Measurements from ENCODE around the gene ALAS2. TPM values are rescaled to one million over a fixed set of nuclear protein-coding genes. Genes with fewer than 3 reads are reported as not detected.

ALAS2 gene
- total and polyA plus RNA-seq, 2 experiments from 2014 or later: 0.23 TPM; not detected in 1

DNA sequence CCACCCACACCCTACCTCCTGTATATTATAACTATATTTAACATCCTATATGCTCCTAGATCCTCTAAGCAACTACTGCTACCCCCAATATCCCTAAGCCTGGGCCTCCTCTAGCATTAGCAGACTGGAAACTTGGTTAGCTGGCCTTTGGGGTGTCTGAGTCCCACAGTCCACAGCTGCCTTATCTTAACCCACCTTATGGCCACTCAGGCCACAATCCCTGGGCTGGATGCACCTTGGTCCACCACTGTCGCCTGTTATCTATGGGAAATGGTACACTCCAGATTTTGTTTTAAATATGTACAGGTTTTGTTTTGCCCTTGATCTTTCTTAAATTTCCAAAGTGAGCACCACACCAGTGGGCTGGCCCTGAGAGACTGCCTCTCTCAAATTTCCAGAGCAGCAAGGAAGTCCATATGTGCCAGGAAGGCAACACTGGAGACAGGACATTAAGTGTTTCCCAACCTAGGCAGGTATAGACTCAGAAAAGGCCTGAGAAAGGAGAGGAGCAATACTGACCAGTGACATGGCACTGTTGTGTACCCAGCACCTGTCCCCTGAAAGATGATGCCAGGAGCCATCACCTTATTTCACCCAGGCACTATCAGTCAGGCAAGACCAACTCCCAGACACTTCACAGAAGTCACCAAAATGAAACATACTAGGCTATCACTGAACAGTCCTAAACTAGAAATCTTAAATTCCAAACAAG is 37.7 kb downstream of the ALAS2 start (continued):
- TF ChIP-seq, protein P1, sequence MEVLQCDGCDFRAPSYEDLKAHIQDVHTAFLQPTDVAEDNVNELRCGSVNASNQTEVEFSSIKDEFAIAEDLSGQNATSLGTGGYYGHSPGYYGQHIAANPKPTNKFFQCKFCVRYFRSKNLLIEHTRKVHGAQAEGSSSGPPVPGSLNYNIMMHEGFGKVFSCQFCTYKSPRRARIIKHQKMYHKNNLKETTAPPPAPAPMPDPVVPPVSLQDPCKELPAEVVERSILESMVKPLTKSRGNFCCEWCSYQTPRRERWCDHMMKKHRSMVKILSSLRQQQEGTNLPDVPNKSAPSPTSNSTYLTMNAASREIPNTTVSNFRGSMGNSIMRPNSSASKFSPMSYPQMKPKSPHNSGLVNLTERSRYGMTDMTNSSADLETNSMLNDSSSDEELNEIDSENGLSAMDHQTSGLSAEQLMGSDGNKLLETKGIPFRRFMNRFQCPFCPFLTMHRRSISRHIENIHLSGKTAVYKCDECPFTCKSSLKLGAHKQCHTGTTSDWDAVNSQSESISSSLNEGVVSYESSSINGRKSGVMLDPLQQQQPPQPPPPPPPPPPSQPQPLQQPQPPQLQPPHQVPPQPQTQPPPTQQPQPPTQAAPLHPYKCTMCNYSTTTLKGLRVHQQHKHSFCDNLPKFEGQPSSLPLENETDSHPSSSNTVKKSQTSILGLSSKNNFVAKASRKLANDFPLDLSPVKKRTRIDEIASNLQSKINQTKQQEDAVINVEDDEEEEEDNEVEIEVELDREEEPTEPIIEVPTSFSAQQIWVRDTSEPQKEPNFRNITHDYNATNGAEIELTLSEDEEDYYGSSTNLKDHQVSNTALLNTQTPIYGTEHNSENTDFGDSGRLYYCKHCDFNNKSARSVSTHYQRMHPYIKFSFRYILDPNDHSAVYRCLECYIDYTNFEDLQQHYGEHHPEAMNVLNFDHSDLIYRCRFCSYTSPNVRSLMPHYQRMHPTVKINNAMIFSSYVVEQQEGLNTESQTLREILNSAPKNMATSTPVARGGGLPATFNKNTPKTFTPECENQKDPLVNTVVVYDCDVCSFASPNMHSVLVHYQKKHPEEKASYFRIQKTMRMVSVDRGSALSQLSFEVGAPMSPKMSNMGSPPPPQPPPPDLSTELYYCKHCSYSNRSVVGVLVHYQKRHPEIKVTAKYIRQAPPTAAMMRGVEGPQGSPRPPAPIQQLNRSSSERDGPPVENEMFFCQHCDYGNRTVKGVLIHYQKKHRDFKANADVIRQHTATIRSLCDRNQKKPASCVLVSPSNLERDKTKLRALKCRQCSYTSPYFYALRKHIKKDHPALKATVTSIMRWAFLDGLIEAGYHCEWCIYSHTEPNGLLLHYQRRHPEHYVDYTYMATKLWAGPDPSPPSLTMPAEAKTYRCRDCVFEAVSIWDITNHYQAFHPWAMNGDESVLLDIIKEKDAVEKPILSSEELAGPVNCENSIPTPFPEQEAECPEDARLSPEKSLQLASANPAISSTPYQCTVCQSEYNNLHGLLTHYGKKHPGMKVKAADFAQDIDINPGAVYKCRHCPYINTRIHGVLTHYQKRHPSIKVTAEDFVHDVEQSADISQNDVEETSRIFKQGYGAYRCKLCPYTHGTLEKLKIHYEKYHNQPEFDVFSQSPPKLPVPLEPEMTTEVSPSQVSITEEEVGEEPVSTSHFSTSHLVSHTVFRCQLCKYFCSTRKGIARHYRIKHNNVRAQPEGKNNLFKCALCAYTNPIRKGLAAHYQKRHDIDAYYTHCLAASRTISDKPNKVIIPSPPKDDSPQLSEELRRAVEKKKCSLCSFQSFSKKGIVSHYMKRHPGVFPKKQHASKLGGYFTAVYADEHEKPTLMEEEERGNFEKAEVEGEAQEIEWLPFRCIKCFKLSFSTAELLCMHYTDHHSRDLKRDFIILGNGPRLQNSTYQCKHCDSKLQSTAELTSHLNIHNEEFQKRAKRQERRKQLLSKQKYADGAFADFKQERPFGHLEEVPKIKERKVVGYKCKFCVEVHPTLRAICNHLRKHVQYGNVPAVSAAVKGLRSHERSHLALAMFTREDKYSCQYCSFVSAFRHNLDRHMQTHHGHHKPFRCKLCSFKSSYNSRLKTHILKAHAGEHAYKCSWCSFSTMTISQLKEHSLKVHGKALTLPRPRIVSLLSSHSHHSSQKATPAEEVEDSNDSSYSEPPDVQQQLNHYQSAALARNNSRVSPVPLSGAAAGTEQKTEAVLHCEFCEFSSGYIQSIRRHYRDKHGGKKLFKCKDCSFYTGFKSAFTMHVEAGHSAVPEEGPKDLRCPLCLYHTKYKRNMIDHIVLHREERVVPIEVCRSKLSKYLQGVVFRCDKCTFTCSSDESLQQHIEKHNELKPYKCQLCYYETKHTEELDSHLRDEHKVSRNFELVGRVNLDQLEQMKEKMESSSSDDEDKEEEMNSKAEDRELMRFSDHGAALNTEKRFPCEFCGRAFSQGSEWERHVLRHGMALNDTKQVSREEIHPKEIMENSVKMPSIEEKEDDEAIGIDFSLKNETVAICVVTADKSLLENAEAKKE (CRISPR knock-in tag; IDR thresholded peaks at IDR 0.05): no peak
- TF ChIP-seq CREB1 (CRISPR knock-in tag; IDR thresholded peaks at IDR 0.05; ENCODE audit: low read depth) (no peak), ZNF114 (CRISPR knock-in tag; IDR thresholded peaks at IDR 0.05) (no peak)

DNA sequence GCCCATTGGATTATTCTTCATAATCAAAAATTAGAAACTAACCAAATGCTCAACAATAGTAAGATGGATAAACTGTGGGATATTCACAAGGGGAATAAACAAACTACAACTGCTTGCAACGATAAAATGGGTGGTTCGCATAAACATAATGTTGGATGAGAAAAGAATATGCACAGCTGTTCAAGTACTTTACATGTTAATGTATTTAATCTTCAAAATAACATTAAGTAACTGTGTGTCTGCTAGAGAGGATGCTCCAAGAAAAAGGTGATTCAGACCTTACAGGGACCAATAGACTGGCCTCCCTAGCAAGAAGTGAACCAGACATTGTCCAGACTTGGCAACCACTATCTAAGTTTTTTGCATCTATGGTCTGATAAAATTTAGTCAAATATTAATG is 39.1 kb downstream of the ALAS2 start:
- no peaks in the 10 kb centered on the region for H3K4me1 Mint-ChIP-seq
- H3K36me3 Mint-ChIP-seq (ENCODE audit: low read depth): no peaks in the 10 kb centered on the region
- DNase-seq (ENCODE audit: low spot score): no peak
- H3K27ac Mint-ChIP-seq: no peak overlapping the region
- Histone ChIP-seq H3K79me2 (replicated peaks; ENCODE audit: insufficient read depth) (no peaks in the 10 kb centered on the region), H3K27me3 (ENCODE audit: insufficient read depth) (no peaks in the 10 kb centered on the region), H3K4me2 (no peak overlapping the region), H3K27ac (ENCODE audit: low read depth) (no peak overlapping the region), H3K36me3 (ENCODE audit: insufficient read depth) (no peaks in the 10 kb centered on the region), H3K4me3 (no peak overlapping the region), H3K4me1 (ENCODE audit: insufficient read depth) (no peaks in the 10 kb centered on the region), H3K9me2 (ENCODE audit: insufficient read depth) (no peaks in the 10 kb centered on the region), H4K20me1 (replicated peaks; ENCODE audit: insufficient read depth) (no peaks in the 10 kb centered on the region), H3F3A (replicated peaks; ENCODE audit: low read depth) (no peaks in the 10 kb centered on the region), H2AFZ (no peak overlapping the region)
- peaks cover 4% of the 10 kb centered on the region for H3K27me3 Mint-ChIP-seq (ENCODE audit: insufficient read depth, low read depth, poor library complexity)
- no peak overlapping the region for H3K4me3 Mint-ChIP-seq
- H3K9me3 Mint-ChIP-seq: no peaks in the 10 kb centered on the region
- no peak for ATAC-seq
- TF ChIP-seq EZH2 (IDR thresholded peaks at IDR 0.05; ENCODE audit: low read depth, unreplicated experiment) (no peak), JUNB (IDR thresholded peaks at IDR 0.05; ENCODE audit: unreplicated experiment) (no peak), ZNF331 (CRISPR knock-in tag; IDR thresholded peaks at IDR 0.05; ENCODE audit: low read depth) (no peak), CTCF (conservative IDR thresholded peaks at IDR 0.05; ENCODE audit: low read depth in 2 of 2) (no peak), CREB1 (CRISPR knock-in tag; IDR thresholded peaks at IDR 0.05; ENCODE audit: low read depth) (no peak)
- TF ChIP-seq, protein P2, sequence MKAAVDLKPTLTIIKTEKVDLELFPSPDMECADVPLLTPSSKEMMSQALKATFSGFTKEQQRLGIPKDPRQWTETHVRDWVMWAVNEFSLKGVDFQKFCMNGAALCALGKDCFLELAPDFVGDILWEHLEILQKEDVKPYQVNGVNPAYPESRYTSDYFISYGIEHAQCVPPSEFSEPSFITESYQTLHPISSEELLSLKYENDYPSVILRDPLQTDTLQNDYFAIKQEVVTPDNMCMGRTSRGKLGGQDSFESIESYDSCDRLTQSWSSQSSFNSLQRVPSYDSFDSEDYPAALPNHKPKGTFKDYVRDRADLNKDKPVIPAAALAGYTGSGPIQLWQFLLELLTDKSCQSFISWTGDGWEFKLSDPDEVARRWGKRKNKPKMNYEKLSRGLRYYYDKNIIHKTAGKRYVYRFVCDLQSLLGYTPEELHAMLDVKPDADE (IDR thresholded peaks at IDR 0.05): no peak
